ENCODE measurements around the gene NXNL1. TPM values are rescaled to one million over a fixed set of nuclear protein-coding genes. Genes with fewer than 3 reads are reported as not detected.

Gene NXNL1
- total and polyA plus RNA-seq, 7 donors = 0.14 to 1.0 (median 0.55) TPM; not detected in 1

- Histone ChIP-seq H3K9me3 (no peaks in the 10 kb centered on the region), H3K36me3 (ENCODE audit: insufficient read depth in 1 of 2, low read depth in 1 of 2) (no peaks in the 10 kb centered on the region), H3K4me3 (no peak overlapping the region), H3K27me3 (ENCODE audit: insufficient read depth in 3 of 3, low read length in 2 of 3) (no peaks in the 10 kb centered on the region), H3K27ac (no peak overlapping the region), H3K4me1 (peaks cover 3% of the 10 kb centered on the region)
- intact Hi-C loops (cut with DNase I) = no loop called here
- DNase-seq (peak; percentile 61 to 76), ATAC-seq (peak in 3 of 4 donors; percentile 59 to 78 (median 68))
- 18 to 31% (median 18%) methylated on average over 17 of the region's 17 CpGs for WGBS, 3 donors
- no peak for TF ChIP-seq CTCF (IDR thresholded peaks at IDR 0.05)
These were observed 31.0 kb downstream of the NXNL1 start for GRCh38 chr19:17429641-17430113.

DNA sequence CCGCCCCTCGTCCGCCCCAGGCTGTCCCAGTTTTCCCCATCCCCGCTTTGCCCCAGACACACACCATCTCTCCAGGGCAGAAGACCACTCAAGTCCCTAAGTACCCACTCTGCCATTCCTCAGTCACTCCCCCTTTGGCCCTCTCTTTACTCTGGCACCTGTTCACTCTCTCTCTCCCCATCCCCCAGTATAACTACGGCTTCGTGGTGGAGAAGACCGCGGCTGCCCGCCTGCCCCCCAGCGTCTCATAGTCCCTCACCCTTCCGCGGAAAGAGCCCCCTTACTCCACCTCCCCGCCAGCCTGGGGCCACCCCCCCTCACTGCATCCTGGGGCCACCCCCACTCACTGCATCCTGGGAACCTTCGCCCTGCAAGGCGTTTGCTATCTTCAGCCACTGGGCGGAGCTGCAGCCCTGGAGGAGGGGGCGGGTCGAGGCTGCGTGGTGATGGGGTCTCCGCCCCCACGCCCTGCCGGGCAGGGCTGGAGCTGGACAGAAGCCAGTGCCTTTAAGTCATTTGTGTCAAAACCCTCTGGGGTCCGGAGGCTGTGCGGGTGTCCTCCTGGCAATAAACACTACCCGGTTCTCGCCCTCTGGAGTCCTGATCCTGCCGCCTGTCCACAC is 35.9 kb downstream of the NXNL1 start:
- Histone ChIP-seq H3K4me3 (no peak overlapping the region), H3K4me1 (peaks cover 3% of the 10 kb centered on the region), H3K27ac (no peak overlapping the region), H3K36me3 (ENCODE audit: insufficient read depth in 1 of 2, low read depth in 1 of 2) (peaks cover 0 to 11% of the 10 kb centered on the region in 2 donors), H3K9me3 (no peaks in the 10 kb centered on the region), H3K27me3 (ENCODE audit: insufficient read depth in 3 of 3, low read length in 2 of 3) (no peaks in the 10 kb centered on the region)
- DNase-seq (peak; percentile 34 to 62), ATAC-seq (no peak)
- no peak for TF ChIP-seq CTCF (IDR thresholded peaks at IDR 0.05)
- WGBS, 3 donors = 35 to 37% (median 36%) methylated on average over 24 to 27 of the region's 27 CpGs
- intact Hi-C loops (cut with DNase I) = no loop called here

DNA sequence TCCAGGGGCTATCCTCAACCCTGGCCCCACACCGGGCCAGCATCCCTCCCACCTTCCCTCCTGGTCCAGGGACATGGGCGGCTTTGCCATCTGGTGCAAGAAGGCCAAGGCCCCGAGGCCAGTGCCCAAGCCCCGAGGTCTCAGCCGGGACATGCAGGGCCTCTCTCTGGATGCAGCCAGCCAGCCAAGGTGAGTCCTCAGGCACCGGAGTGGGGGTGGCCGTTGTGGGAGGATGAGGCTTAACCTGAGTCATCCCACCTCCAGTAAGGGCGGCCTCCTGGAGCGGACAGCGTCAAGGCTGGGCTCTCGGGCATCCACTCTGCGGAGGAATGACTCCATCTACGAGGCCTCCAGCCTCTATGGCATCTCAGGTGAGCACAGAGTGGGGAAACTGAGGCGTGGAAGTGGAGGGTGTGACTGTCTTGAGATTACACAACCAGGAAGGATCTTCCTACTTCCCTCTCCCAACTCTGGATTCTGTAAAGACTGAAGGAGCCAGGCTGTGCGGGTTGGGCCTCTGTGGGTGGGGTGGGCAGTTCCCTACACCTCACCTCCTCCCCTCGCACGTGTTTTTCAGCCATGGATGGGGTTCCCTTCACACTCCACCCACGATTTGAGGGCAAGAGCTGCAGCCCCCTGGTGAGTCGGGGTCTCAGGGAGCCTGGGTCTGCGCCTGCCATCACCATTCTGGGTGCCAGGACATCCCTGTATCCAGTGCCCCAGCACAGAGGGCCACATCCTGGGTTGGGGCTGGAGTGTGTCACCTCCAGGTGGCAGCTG is 37.1 kb downstream of the NXNL1 start:
- Histone ChIP-seq H3K4me1 (peaks cover 5% of the 10 kb centered on the region), H3K27me3 (ENCODE audit: insufficient read depth in 3 of 3, low read length in 2 of 3) (no peaks in the 10 kb centered on the region), H3K36me3 (ENCODE audit: insufficient read depth in 1 of 2, low read depth in 1 of 2) (peaks cover 0 to 11% of the 10 kb centered on the region in 2 donors), H3K27ac (no peak overlapping the region), H3K4me3 (no peak overlapping the region), H3K9me3 (no peaks in the 10 kb centered on the region)
- ATAC-seq (no peak), DNase-seq (no peak)
- 89 to 95% (median 92%) methylated on average over 20 of the region's 20 CpGs for WGBS, 3 donors
- TF ChIP-seq CTCF (IDR thresholded peaks at IDR 0.05) = no peak
- intact Hi-C loops (cut with DNase I) = no loop called here

DNA sequence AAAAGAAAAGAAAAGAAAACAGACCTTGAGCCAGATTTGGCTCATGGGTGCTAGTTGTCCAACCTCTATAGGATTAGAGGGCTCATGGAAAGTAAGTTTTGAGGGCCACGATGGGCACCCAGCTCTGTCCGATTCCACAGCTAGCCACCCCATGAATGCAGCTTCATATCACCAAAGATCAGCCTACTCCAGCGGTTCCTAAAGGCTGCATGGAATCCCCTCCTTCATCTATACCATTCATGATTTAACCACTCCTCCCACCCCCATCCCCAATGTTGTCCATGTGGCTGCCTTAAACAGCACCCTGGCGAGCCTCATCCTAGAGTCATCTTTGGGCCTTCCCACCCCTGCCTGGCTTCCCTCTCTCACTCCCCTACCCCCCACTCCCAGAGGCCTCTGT is 38.8 kb downstream of the NXNL1 start:
- H3K27ac ChIP-seq = no peak overlapping the region
- no peak for ATAC-seq
- intact Hi-C loops (cut with DNase I) = no loop called here
- no peak overlapping the region for H3K4me3 ChIP-seq
- peaks cover 0 to 4% (median 0%) of the 10 kb centered on the region in 3 donors for H3K27me3 ChIP-seq (ENCODE audit: insufficient read depth in 3 of 3, low read length in 2 of 3)
- no peaks in the 10 kb centered on the region for H3K9me3 ChIP-seq
- H3K36me3 ChIP-seq (ENCODE audit: insufficient read depth in 1 of 2, low read depth in 1 of 2) = peaks cover 0 to 11% of the 10 kb centered on the region in 2 donors
- DNase-seq = no peak
- WGBS, 3 donors = 93 to 97% (median 96%) methylated on average over 4 of the region's 4 CpGs
- TF ChIP-seq CTCF (IDR thresholded peaks at IDR 0.05) = no peak
- peaks cover 5% of the 10 kb centered on the region for H3K4me1 ChIP-seq
